Stimulated activated CD8-positive, alpha-beta memory T cell treated with anti-CD3 and anti-CD28 coated beads, Interleukin-12 subunit alpha, Interleukin-12 subunit beta, amount 100 ng/mL, for 4 hours (primary cell): ENCODE measurements around the gene DRG2.

Experiments used
- DNase-seq: peaks from one replicate; pipeline ENCODE4 v3.0.0-alpha.2; 2020; ENCODE audit warnings: low read depth

Gene DRG2

DNA sequence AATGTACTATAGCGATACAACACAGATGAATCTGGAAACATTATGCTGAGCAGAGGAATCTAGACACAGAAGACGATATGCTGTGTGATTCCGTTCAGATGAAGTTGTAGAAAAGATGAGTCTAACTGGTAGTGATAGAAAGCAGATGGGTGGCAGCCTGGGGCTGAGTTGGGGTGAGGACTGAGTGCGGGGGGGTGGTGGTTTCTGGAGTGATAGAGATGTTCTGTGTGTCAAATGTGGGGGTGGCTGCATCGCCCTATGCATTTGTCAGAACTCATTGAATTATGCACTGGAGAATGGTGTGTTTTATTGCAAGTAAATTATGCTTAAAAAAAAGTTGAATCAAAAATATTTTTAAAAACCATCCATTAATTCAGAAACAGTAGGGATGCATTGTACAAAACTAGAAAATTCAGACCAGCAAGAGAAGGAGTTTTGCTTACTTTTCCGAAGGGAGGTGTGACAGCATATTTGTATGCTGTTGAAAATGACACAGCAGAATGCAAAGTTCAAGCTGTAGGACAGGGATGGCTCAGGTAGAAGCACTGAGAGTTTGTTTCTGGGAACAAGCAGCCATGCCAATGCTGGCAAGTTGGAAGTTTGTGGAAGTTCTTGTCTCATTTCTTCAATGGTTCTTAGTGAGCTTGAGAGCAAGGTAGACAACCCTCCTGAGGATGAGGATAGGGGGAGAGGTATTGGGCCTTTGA, 13.0 kb upstream of the DRG2 start:
- DNase-seq = no peak

DNA sequence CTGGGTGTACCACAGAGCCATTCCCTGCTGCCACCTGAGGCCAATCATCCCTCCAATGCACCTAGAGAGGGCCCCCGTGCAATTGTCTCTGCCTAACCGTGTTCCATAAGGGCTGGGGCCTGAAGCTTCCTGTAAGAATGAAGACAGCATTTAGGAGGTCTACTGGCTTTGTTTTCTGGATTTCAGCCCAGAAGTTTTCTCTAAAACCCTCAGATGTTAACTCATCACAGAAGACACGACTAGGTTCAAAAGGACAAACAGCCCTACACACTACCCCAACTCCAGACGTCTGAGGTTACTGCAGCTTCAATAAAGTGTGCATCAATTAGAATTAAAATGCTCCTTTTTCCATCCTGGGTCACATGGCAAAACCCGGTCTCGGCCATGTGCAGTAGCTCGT, 10.8 kb upstream of the DRG2 start:
- DNase-seq = no peak

DNA sequence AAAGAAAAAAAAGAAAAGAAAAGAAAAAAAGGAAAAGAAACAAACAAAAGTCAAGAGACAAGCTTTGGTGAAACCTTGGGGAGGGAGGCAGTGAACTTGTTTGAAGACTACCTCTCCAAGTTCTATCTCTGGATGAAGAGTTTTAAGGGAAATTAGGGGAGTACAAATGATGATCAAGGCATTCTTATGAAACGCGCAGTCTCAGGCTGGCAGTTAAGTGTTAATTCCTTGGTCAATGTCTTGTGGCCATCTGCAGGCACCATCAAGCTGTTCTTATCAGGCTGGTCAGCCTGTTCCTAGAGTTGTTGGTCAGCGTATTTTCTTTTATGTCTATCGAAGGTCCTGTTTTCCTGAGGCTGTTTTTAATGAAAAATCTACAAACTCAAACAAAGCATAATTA, 8.2 kb upstream of the DRG2 start:
- no peak for DNase-seq

DNA sequence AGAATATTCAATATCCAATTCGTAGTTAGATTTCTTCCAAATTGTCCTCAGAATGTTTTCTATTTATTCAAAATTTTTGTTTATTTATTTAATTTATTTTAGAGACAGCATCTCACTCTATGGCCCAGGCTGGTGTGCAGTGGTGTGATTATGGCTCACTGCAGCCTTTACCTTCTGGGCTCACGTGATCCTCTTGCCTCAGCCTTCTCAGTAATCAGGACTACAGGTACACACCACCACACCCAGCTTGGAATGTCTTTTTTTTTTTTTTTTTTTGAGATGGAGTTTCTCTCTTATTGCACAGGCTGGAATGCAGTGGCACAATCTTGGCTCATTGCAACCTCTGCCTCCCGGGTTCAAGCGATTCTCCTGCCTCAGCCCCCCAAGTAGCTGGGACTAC, 3.5 kb upstream of the DRG2 start:
- no peak for DNase-seq

DNA sequence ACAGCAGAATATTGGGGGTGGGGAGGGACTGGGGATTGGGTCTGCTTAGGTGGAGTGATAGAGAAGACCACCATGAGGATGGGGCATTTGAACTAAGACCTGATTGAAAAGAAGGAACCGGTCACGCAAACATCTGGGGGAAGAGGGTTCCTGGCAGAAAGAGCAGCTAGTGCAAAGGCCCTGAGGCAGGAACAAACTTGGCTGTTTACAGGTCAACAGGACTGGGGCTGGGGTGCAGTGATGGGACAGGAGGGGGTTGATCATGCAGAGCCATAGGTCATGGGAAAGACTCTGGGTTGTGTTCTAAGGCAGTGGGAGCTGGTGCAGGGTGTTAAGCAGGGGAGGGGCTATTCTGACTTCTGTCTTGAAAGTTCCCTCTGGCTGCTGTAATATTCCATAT, 1.9 kb downstream of the DRG2 start:
- no peak for DNase-seq

- DNase-seq = no peak
Observed at GRCh38 chr17:18093616-18094408, 6.1 kb downstream of the DRG2 start.

DNA sequence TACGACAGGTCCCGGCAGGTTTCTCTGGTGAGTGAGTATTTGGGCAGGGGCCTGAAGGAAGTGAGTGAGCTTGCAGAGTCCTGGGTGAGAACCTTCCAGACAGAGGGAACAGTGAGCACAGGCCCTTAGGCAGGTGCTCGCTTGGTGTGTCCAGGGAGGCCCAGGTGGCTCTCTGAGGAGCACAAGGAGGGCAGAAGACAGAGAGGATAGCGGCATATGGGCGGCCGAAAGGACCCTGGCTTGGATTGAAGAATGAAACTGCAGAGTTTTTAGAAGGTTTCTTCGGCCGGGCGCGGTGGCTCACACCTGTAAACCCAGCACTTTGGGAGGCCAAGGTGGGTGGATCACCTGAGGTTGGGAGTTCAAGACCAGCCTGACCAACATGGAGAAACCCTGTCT, 6.7 kb downstream of the DRG2 start:
- no peak for DNase-seq

DNA sequence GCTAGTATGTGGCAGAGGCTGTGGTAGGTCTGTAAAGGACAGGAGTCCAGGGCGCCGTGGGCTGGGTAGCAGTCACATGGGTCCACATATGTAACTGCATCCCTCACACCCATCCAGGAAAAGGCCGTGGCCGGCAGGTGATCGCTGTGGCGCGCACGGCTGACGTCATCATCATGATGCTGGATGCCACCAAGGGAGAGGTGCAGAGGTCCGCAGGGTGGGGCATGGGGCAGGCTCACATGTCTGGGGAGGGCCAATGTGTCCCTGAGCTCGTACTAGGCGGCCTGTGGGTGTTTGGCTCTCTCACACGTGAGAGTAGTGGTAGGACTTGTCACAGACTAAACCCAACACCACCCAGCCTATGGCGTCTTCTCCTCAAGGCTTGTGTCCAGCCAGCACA, 11.8 kb downstream of the DRG2 start:
- DNase-seq = no peak

DNA sequence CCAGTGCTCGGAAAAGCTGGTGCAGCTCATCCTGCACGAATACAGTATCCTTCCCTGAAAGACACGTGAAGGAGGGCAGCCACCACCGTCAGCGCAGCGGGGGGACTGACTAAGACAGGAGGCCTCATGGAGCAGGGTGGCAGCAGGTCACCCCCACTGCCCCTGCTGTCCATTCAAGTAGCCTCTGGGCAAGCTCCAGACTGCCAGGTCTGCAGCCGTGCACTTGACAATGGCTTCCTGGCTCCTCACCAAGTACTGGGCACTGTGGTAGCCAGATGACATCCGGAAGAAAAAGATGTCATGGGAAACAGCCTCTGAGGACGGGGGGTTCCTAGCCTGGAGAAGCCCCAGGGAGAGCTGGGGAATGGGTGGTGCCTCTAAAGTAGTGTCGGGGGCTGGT, 12.9 kb downstream of the DRG2 start:
- DNase-seq = no peak

DNA sequence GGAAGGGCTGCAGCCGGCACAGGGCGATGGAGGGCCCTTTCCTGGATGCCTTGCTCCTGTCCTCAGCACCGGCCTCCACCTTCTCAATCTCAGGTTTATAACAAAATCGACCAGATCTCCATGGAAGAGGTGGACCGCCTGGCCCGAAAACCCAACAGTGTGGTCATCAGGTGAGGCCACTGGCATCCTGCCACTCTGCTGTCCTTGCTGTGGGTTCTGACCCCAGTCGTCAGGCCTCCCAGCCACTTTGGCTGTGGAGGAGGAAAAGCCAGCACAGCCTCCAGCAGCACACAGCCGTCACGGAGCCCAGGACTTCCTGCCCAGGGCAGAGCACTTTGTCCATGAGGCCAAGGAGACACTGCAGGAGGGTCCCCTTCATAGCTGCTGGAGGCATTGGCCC, 14.1 kb downstream of the DRG2 start:
- DNase-seq = no peak

GRCh38 chr17:18102640-18103039, 14.9 kb downstream of the DRG2 start:
- DNase-seq = no peak

DNA sequence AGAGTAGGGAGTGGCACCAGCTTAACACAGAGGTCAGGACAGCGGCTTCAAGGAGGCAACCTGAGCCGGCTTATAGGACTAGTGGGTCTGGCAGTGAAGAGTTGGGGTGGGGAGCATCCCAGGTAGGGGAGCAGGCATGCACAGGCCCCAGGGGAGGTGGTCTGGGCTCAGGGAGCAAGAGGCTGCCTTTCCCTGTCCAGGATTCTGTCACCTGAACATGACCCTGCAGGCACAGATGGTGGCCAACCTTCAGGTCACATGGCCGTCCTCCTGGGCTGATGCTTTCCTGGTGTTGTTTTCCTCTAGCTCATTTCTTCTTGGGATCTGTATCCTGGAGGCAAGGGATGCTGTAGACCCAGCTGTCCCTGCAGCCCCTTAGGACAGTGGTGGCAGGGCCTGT, 17.3 kb downstream of the DRG2 start:
- no peak for DNase-seq

DNA sequence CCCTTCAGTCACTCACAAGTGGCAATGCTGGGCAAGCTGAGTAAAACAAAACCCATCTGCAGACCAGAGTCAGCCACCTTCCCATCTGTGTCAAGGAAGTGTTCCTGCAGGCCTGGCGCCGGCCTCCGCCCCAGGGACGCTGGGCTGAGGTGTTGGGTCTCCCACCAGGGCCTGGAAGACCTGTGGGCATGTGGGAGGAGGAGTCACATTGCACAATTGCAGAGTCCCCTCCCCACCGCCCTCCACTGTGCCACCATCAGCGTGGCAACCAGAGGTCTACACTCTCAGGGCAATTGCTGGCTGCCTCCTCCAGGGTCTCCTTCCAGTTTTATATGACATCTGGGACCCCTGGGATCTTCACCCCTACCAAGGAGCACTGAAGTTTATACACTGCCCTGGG, 17.8 kb downstream of the DRG2 start:
- no peak for DNase-seq

- no peak for DNase-seq
Observed at GRCh38 chr17:18106211-18106610, 18.5 kb downstream of the DRG2 start.

DNA sequence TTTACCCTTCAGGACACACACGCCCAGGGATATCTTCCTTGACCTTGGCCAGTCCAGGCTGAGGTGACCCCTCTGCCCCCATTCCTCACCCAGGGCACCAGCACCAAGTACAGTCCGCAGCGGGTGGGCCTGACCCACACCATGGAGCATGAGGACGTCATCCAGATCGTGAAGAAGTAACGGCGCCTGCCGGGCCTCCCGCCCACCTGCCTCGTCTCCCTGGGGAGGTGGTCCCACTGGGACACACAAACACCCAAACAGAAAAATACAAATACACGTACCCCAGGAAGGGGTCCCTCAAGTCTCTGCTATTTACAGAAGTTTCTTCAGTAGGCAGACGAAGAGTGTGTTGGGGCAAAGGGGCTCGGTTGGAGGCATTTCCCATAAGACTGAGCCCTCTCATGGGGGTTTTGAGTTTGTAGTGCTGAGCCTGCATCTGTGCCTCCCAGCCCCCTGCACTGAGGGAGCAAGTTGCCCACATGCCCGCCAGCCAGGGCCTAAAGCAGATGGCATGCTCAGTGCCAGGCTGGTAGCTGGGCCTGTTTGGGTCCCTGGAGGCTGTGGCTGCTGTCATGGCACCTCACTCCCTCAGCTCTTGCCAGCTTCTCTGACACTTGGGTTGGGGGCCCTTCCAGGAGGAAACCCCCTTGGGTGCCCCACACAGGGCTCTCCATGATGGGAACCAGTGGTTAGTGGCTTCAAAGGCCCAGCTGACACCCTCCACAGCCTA, 19.5 kb downstream of the DRG2 start:
- no peak for DNase-seq

GRCh38 chr17:18107971-18108370, 20.2 kb downstream of the DRG2 start:
- DNase-seq = no peak

- no peak for DNase-seq
Observed at GRCh38 chr17:18108401-18109312, 20.9 kb downstream of the DRG2 start, which contains the start of gene MYO15A. TSS of gene MYO15A (plus strand) at chr17:18108756. CDS start at chr17:18118801, 10,045 bp downstream.

DNA sequence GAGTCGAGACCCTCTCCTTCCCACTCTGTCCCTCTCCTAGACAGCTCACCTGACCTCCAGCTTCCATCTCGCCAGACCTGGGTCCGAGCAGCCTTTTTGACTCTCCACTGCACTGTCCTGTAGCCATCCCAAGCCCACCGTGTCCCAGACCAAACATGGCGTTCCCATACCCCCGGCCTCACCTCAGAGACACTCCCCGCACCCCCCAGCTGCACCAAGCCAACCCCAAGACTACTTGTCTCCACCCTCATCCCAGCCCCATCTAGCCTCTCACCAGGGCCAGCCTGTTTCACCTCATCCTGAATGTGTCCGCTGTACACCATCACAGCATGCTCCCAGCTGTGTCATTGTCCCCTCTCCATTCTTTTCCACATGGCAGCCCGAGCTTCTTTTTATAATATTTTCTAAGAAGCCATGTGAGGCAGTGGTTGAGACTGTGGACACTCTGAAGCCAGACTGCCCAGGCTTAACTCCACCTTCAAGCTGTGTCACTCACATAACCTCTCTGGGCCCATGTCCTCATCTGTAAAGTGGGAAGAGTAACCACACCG, 22.3 kb downstream of the DRG2 start:
- no peak for DNase-seq

DNA sequence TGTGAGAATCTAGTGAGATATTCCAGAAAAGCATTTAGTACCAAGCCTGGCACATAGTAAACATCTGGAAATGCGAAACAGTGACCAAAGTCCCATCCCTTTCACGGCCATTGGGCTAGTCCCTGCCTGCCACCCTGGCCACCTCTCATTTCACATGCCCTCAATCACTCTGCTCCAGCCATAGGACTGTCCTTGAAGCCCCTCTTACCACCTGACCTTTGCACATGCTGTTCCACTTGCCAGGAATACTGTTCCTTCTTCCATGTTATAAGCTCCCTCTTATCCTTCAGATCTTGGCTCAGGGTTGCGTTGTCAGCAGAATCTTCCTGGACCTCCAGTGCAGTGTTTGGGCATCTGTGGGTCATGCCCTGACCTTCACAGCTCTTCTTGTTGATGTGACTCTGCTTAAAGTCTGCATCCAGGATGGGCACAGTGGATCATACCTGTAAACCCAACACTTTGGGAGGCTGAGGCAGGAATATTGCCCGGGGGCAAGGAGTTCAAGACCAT, 22.9 kb downstream of the DRG2 start:
- DNase-seq = no peak

DNA sequence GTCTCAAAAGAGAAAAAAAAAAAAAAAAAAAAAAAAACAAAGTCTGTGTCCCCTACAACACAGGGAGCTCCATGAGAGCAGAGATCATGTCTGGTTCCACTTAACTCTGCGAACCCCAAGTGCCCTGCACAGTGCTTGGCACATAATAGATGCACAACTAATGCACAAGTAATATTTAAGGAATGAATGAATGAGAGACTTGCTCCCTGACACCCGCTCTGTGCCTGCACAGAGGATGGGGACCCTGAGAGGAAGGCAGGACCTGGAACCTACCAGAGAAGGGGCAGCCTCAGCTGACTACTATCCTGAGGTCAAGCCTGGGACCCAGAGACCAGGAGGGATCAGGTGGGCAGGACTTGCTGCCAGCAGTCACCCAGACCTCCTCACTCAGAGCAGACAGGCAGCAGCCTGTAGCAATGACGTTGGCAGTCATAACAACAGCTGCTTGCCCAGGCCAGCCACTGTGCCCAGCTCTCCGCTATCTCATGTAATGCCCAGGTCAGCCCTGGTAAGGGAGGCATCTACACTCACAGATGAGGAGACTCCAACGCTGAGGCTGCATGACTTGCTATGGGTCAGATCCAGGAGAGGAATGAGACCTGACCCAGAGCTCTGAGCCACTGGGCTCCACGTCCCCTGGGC, 23.7 kb downstream of the DRG2 start:
- no peak for DNase-seq

GRCh38 chr17:18115517-18115916, 27.8 kb downstream of the DRG2 start:
- DNase-seq = no peak
